ENCODE measurements around the gene FAM107A. TPM values are rescaled to one million over a fixed set of nuclear protein-coding genes. Genes with fewer than 3 reads are reported as not detected.
A peak's percentile ranks its signal among the peaks of the same experiment; 100 is the strongest.

The FAM107A gene, protein sequence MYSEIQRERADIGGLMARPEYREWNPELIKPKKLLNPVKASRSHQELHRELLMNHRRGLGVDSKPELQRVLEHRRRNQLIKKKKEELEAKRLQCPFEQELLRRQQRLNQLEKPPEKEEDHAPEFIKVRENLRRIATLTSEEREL
- total RNA-seq: 1.6 and 2.3 TPM in 2 replicates
- long read RNA-seq: 0 reads

DNA sequence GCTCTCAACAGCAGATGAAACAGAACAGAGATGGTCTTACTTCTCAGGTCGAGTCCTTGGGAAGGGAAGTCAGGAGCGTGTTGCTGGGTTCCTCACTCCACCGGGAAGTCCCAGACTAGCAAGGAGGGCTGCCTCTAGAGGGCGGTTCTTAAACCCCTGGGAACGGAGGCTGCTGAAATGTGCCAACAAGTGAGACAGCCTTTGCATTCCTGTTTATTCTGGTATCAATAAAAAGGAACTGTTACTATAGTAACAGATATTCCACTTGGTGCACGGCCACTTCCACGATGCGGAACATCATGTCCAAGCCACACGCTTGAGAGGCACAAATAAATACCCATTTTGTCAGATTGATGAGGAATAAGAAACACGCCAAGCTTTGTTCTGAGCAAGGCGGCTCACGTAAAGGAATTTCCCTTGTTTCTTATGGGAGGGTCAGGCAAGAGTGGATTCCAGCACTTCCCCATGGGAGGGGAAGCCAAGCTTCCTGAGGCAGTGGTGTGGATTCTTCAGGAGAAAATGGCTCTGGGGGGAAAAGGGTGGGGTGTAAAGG lies at the start of gene FAM107A:
Gene FAM107A (minus strand): TSS at position 123 of the 553 bp plus-strand sequence. CDS start 7,531 bp downstream, outside the sequence.
- no peak for DNase-seq (ENCODE audit: low read depth, low spot score)
- no peaks in the 10 kb centered on the region for H3K36me3 Mint-ChIP-seq (ENCODE audit: low read depth)
- H3K27ac Mint-ChIP-seq (ENCODE audit: unreplicated experiment): peak within 1 kb of the TSS; percentile 38
- peaks cover 54% of the 10 kb centered on the region for H3K4me1 Mint-ChIP-seq
- TF ChIP-seq, protein P1, sequence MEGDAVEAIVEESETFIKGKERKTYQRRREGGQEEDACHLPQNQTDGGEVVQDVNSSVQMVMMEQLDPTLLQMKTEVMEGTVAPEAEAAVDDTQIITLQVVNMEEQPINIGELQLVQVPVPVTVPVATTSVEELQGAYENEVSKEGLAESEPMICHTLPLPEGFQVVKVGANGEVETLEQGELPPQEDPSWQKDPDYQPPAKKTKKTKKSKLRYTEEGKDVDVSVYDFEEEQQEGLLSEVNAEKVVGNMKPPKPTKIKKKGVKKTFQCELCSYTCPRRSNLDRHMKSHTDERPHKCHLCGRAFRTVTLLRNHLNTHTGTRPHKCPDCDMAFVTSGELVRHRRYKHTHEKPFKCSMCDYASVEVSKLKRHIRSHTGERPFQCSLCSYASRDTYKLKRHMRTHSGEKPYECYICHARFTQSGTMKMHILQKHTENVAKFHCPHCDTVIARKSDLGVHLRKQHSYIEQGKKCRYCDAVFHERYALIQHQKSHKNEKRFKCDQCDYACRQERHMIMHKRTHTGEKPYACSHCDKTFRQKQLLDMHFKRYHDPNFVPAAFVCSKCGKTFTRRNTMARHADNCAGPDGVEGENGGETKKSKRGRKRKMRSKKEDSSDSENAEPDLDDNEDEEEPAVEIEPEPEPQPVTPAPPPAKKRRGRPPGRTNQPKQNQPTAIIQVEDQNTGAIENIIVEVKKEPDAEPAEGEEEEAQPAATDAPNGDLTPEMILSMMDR (conservative IDR thresholded peaks at IDR 0.05): no peak
- H3K27me3 Mint-ChIP-seq (ENCODE audit: low read depth): peaks cover 16% of the 10 kb centered on the region
- no peak within 1 kb of the TSS for H3K4me3 Mint-ChIP-seq
- no peaks in the 10 kb centered on the region for H3K9me3 Mint-ChIP-seq

DNA sequence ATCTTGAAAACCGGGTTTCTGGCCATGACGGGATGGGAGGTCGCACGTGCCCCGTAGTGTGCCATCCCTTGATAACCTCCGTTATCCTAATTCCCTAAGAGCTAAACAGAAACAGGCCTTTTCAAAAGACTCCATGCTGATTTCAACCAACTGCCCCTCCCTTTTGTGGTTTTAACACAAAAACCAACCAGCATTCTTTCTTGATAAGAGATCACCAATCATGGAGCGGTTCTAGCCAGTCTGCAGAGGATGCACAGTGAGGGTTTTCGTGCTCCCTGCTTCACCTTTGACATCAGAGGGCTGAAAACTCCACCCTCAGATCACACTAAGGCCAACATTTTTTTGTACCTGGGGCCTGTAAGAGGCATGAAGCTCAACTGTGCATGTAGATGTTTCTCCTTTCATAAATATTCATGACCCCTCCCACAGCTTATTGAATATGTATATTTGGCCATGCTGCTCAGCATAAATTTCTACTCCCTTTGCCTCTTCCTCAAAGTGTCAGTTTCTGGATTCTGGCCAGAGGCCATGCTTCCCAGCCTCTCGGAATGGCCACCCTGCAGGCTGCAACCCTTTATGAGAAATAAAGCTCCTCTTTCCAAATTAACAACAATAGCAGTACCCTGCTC lies 48.1 kb upstream of the FAM107A start:
- no peaks in the 10 kb centered on the region for H3K36me3 Mint-ChIP-seq (ENCODE audit: low read depth)
- H3K9me3 Mint-ChIP-seq: no peaks in the 10 kb centered on the region
- H3K4me1 Mint-ChIP-seq: peaks cover 48% of the 10 kb centered on the region
- DNase-seq (ENCODE audit: low read depth, low spot score): no peak
- H3K27me3 Mint-ChIP-seq (ENCODE audit: low read depth): no peaks in the 10 kb centered on the region
- peak overlapping the region; percentile 37 for H3K27ac Mint-ChIP-seq (ENCODE audit: unreplicated experiment)
- TF ChIP-seq, protein P1 (conservative IDR thresholded peaks at IDR 0.05): no peak
- H3K4me3 Mint-ChIP-seq: no peak overlapping the region

DNA sequence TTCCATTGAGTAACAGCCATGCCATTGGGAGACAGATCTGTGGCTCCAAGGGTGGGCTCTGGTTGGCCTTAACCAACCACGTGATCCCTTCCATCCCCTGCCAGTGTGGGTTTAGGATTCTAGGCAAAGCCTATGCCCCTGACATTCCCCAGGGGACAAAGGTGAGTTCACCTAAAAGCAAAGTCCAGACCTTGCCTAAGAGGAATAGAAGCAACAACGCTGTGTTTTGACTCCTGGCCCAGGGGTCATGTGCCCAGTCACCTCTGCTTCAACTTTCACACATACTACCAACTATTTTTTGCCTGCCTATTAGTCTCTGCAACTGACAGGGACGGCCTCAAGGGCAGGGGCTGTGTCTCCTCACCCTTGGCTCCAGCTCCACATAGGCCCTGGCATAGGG lies 47.4 kb upstream of the FAM107A start:
- no peak for DNase-seq (ENCODE audit: low read depth, low spot score)
- peaks cover 48% of the 10 kb centered on the region for H3K4me1 Mint-ChIP-seq
- H3K36me3 Mint-ChIP-seq (ENCODE audit: low read depth): no peaks in the 10 kb centered on the region
- H3K4me3 Mint-ChIP-seq: no peak overlapping the region
- H3K27ac Mint-ChIP-seq (ENCODE audit: unreplicated experiment): no peak overlapping the region
- TF ChIP-seq, protein P1 (conservative IDR thresholded peaks at IDR 0.05): no peak
- H3K27me3 Mint-ChIP-seq (ENCODE audit: low read depth): no peaks in the 10 kb centered on the region
- H3K9me3 Mint-ChIP-seq: no peaks in the 10 kb centered on the region

DNA sequence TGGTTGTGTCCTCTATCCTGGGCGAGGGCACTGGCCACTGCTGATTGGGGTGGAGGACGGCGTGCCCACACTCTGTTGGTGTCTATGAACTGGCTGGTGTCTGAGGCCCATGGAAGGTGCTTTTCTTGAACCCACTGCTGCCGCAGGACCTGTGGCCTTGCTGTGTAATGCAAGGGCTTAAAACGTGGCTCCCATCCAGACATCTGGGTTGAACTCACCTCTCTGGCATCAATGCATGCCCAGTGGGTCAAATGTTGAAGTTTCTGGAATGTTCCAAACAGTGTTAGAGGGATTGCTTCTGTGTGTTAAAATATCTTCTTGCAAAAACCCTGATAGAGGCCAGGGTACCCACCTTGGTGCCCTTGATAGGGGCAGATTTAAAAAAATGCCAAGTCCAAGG lies 46.8 kb upstream of the FAM107A start:
- DNase-seq (ENCODE audit: low read depth, low spot score): no peak
- Mint-ChIP-seq H3K27ac (ENCODE audit: unreplicated experiment) (no peak overlapping the region), H3K9me3 (no peaks in the 10 kb centered on the region), H3K4me3 (no peak overlapping the region), H3K27me3 (ENCODE audit: low read depth) (no peaks in the 10 kb centered on the region), H3K36me3 (ENCODE audit: low read depth) (no peaks in the 10 kb centered on the region), H3K4me1 (peaks cover 48% of the 10 kb centered on the region)
- TF ChIP-seq, protein P1 (conservative IDR thresholded peaks at IDR 0.05): no peak

DNA sequence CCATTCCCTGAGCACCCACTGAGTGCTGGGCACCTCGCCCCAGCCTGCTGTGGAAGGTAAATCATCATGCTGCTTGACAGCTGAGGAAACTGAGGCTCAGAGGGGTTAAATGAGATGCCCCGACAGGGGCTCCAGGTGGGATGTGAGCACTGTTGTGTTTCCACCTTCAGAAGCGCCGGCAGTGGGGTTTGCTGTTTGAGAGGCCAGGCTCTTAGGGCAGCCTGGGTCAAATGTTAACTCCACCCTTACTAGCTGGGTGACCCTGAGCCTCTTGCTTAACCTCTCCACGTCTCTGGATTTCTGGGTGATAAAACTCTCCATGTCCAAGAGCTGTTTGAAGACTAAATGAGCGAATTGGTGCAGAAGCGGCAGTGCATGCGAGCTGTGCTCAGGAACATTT lies 46.3 kb upstream of the FAM107A start:
- Mint-ChIP-seq H3K9me3 (no peaks in the 10 kb centered on the region), H3K27ac (ENCODE audit: unreplicated experiment) (no peak overlapping the region), H3K4me3 (no peak overlapping the region), H3K36me3 (ENCODE audit: low read depth) (no peaks in the 10 kb centered on the region), H3K27me3 (ENCODE audit: low read depth) (no peaks in the 10 kb centered on the region), H3K4me1 (peaks cover 48% of the 10 kb centered on the region)
- TF ChIP-seq, protein P1 (conservative IDR thresholded peaks at IDR 0.05): no peak
- no peak for DNase-seq (ENCODE audit: low read depth, low spot score)

All from neural crest cell (in vitro differentiated cells).